Activated CD8-positive, alpha-beta memory T cell treated with anti-CD3 and anti-CD28 coated beads for 48 hours (primary cell): ENCODE results near the gene ITGBL1.
"Not testable (repeated sequence)": the region's sequence is repeated elsewhere in the genome, so short reads cannot be mapped to it uniquely, and the experiment has no call there.

Source experiments
- DNase-seq, 3 experiments: peaks; one replicate each; pipeline ENCODE4 v3.0.0-alpha.2; 2020; ENCODE audit warnings: low read depth in 2 of 3, low spot score in 2 of 3

ITGBL1 gene

DNA sequence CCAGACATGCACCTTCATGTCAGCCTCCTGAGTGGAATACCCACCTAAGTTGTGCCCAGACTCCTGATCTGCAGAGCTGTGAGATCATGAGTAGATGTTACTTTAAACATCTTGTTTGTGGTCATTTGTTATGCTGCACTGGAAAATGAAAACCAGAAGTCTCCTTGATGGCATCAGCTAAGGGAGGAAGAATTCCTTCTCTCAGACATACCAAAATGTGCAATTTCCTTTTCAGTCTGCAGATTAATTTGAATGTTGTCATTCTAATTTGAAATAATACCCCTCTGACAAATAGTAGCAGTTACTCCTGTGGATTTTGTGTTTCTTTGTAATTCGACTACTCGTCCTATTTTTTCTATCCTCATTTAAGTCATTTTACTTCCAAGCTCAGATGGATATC lies 59.3 kb downstream of the ITGBL1 start:
- DNase-seq, result no peak

- DNase-seq, result no peak
Measured at GRCh38 chr13:101512650-101513049, 60.2 kb downstream of the ITGBL1 start.

DNA sequence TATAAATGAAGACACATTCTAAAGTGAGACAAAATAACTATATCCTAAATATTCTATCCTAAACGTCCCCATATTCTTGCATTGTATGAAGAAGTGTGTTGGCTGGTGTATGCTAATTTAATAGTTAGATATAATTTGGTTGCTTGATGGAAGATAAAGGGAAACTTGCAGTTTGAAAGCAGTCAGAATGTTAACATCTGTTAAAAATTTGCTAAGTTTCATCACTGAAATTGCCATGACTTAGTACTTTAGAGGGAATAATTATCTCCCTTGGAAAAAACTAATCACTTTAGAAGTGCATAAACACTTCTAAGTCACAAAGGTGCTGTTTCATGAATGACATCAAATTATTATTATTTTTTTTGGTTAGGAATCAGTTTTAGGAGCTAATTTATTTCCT lies 61.6 kb downstream of the ITGBL1 start:
- no peak for DNase-seq

GRCh38 chr13:101514695-101515275 lies 62.3 kb downstream of the ITGBL1 start:
- no peak for DNase-seq

GRCh38 chr13:101515504-101515903 lies 63.0 kb downstream of the ITGBL1 start:
- no peak for DNase-seq

GRCh38 chr13:101516262-101516661 lies 63.8 kb downstream of the ITGBL1 start:
- DNase-seq, result no peak

GRCh38 chr13:101520672-101521071 lies 68.2 kb downstream of the ITGBL1 start:
- DNase-seq, result no peak

DNA sequence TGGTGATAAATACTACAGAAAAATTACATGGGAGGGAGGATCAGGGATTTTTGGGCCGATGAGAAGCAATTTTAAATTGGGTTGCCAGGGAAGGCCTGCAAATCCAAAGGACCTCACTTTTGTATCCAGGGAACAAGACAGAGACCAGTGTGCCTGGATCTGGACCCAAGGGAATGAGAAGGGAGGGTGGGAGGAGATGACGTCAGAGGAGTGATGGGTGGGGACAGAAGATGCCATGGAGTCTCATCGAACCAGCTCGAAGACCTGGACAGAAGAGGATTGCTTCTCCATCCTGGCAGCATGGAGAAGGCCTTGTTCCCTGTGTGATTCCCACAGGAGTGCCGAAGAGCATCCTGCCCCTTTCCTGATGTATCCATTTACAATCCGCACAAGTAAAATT lies 68.9 kb downstream of the ITGBL1 start:
- no peak for DNase-seq

- DNase-seq, result no peak
Measured at GRCh38 chr13:101522607-101523006, 70.1 kb downstream of the ITGBL1 start.

GRCh38 chr13:101523154-101524131 lies 71.0 kb downstream of the ITGBL1 start:
- DNase-seq, result no peak

DNA sequence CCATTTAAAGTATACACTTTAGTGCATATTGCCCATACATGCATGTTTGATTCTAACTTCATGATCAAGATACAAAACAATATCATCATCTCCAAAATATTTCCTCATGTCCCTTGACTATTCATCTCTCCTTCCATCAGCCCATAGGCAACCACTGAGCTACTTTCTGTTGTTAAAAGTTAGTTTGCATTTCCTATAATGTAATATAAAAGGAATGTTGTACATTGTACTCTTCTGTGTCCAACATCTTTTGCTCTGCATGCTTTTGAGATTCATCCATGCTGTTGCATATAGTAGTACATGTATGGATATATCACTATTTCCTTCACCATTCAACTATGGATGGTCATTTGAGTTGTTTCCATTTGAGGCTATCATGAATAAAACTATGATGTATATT lies 74.7 kb downstream of the ITGBL1 start:
- no peak for DNase-seq

- DNase-seq, result no peak
Measured at GRCh38 chr13:101529422-101529821, 76.9 kb downstream of the ITGBL1 start.

DNA sequence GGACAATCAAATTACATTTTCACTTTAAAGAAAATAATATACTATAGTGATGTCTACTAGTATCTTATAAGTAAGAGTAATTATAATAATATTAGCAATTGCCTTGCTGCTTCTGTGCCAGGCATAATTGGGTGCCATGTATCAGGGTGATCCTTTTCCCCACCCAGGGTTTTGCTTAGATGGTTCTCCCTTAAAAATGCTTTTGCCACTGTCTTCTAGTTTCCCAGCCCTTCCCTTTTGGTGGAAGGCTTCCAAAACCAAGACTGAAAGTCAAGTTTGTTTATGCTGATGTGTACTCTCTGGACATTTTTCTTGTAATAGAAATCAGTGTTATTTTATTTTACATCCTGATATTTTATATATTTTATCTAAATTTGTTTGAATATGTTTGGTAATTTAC lies 77.8 kb downstream of the ITGBL1 start:
- no peak for DNase-seq

DNA sequence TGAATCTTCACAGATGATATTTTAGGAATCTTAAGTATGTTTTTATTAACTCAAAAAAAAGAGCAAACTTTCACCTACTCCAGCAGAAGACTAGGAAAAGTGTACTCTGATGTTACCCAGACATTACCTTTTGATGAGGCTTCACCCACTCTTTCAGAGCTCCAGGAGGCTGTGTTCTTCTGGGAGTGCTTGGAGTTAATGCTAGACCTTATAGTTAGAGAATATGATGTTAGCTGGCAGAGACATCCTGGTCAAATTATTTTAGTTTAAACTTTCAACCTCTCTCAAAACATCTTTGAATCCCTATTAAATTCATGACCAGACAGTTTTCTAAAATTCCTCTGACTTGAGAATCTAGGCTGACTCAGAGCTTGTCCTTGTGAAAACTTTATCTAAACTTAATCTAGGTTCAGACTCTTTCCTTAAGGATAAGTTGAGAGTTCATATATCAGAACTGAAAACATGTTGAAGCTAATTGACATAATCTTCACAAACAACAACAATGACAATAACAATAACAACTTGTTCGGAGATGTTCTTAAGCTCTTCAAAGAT lies 82.8 kb downstream of the ITGBL1 start:
- DNase-seq, result no peak

DNA sequence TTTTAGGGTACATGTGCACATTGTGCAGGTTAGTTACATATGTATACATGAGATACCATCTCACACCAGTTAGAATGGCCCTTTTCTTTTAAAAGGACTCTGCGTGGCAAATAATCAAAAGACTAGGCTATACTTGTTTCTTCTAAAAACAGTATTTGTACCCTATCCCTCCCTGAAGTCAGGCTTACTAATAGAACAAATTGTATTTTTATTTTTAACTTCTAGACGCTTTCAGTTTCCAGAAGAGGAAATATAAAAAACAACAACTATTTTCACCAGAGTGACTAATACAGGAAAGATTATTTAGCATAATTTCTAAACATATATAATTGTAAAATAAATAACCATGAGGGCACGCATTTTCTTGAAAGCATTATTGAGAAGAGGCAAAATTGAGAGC lies 83.6 kb downstream of the ITGBL1 start:
- DNase-seq, result no peak

- DNase-seq, result not testable (repeated sequence)
Measured at GRCh38 chr13:101544544-101544943, 92.1 kb downstream of the ITGBL1 start.

- no peak for DNase-seq
Measured at GRCh38 chr13:101544979-101545378, 92.5 kb downstream of the ITGBL1 start.

DNA sequence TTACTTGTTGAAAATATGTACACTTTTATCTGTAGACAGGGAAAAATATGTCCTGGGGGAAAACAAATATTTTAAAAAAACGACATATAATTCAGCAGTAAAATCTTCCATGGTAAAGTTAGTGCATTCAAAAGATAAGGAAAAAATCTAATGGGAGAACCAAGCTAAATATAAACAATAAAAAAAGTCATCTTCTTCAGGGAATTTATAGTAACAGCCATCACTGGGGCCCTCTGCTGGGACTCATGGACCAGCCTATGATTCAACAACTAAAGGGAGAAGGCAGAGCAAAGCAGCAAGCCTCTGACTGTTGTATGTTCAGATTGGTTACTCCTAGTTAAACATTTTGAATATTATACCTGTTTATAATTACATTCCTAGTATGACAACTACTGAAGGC lies 93.0 kb downstream of the ITGBL1 start:
- no peak for DNase-seq

- DNase-seq, result no peak
Measured at GRCh38 chr13:101552286-101552685, 99.8 kb downstream of the ITGBL1 start.

- no peak for DNase-seq
Measured at GRCh38 chr13:101552786-101553185, 100.3 kb downstream of the ITGBL1 start.

- DNase-seq, result no peak
Measured at GRCh38 chr13:101554420-101555125, 102.1 kb downstream of the ITGBL1 start.

- DNase-seq, result no peak
Measured at GRCh38 chr13:101555610-101556009, 103.1 kb downstream of the ITGBL1 start.
